ENCODE data around the gene OR2AK2. TPM values are rescaled to one million over a fixed set of nuclear protein-coding genes. Genes with fewer than 3 reads are reported as not detected.
"Not testable (repeated sequence)": the region's sequence is repeated elsewhere in the genome, so short reads cannot be mapped to it uniquely, and the experiment has no call there.

OR2AK2 gene, protein sequence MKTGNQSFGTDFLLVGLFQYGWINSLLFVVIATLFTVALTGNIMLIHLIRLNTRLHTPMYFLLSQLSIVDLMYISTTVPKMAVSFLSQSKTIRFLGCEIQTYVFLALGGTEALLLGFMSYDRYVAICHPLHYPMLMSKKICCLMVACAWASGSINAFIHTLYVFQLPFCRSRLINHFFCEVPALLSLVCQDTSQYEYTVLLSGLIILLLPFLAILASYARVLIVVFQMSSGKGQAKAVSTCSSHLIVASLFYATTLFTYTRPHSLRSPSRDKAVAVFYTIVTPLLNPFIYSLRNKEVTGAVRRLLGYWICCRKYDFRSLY
- not detected for total RNA-seq
- long read RNA-seq = 0 reads

DNA sequence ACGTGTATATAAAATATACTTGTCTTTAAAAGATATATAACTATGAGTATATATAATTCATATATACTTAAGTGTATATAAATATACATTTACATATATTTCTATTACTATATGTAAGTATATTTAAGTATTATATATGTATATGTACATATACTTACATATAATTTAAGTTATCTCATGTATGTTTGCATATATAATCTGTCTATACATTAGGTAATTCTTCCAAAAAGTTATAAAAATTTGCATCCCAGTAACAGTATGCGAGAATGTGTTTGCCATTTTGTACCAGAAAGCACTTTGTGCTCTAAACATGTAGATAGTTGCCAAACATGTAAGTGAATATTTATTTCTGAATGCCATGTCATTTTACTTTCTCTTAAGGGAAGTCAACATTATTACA, at the start of gene OR2AK2:
Gene OR2AK2 (plus strand): TSS at position 301 of the 400 bp plus-strand sequence. CDS start 144 bp downstream, outside the sequence.
- no peak for DNase-seq
- ATAC-seq = no peak
- intact Hi-C loops (cut with DNase I) = no loop called here

DNA sequence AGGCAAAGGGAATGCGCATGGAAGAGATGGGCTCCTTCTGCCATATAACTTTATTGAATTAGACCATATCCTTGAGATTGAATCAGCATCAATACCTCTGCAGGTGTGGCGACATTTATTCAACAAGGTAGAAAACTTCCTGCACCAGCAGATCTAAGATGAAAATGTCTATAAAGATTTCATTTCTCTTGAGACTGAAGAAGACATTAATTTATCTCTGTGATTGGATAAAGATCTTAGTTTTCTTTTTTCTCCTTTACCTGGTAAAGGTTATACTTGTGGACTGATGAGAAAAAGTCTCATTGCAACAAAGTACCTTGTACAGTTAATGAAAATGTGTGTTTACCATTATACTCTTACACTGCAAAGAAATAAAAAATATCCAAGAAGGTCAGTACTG, 45.1 kb upstream of the OR2AK2 start, which contains the start of gene OR2T8:
Gene OR2T8 (plus strand): TSS at position 301 of the 400 bp plus-strand sequence. CDS start 766 bp downstream, outside the sequence.
- no peak for DNase-seq
- no peak for ATAC-seq
- intact Hi-C loops (cut with DNase I) = no loop called here

DNA sequence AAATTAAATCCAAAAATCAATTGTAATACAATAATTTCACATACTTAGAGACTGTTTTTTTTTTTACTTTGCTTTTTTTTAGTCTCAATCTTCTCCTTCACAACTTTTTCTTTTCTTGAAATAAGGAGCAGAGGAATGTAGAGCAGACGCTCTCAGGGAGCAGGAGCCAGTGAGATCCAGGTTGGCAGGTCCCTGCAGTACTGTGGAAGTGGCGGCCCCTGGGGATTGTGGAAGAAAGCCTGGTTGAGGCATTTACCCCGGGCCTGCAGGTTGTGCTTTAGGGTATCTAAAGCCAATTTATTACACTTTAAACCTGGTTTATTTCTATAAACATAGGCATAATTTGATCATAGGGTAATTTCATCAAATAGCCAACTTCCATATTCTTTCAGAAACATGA, 41.1 kb upstream of the OR2AK2 start:
- DNase-seq = no peak
- no peak for ATAC-seq
- intact Hi-C loops (cut with DNase I) = no loop called here

DNA sequence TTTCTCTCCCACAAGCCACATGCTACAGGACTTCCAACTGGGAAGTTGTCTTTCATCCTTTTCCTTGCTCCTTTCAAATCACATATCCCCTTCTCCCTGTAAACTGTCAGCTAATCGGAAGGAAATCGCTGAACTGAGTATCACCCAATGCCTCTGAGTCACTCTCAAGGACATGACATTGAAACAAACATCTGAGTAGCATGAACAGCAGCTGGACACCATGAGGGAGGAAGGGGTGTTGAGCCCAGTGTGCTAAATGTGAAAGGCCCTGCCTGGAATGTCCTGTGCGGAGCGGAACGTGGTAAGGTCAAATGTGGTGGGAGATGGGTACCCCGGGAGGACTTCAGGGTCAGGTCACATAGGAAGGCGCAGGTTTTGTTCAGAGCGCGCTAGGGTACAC, 40.2 kb upstream of the OR2AK2 start, which contains the start of gene OR2AJ1:
Gene OR2AJ1 (plus strand): TSS at position 22 of the 400 bp plus-strand sequence. CDS start 8,880 bp downstream, outside the sequence.
- DNase-seq = no peak
- intact Hi-C loops (cut with DNase I) = no loop called here
- ATAC-seq = no peak

DNA sequence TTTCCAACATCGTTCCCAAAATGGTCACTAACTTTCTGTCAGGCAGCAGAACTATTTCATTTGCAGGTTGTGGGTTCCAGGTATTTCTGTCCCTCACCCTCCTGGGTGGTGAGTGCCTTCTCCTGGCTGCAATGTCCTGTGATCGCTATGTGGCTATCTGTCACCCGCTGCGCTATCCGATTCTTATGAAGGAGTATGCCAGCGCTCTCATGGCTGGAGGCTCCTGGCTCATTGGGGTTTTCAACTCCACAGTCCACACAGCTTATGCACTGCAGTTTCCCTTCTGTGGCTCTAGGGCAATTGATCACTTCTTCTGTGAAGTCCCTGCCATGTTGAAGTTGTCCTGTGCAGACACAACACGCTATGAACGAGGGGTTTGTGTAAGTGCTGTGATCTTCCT, 31.0 kb upstream of the OR2AK2 start:
- DNase-seq (no peak), ATAC-seq (no peak)
- intact Hi-C loops (cut with DNase I) = no loop called here

DNA sequence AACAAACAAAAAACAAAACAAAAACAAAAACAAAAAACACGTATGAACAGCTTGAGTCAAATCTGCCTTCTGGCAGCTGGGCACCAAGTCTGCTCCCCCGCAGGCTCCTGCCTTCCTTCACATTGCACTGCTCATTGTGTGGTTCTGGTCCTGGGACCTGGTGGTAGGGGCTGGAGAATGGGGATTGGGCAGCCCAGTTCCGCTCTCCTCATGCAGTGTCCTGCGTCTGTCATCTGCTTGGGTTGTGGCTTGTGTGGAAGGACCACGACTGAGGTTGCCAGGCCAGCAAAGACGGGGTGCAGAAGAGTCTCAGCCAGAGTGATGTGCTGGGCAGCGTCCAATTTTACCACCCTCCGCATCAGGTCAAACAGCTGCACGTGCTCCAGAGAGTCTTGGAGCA, 29.3 kb upstream of the OR2AK2 start:
- ATAC-seq (no peak), DNase-seq (no peak)
- intact Hi-C loops (cut with DNase I) = no loop called here

DNA sequence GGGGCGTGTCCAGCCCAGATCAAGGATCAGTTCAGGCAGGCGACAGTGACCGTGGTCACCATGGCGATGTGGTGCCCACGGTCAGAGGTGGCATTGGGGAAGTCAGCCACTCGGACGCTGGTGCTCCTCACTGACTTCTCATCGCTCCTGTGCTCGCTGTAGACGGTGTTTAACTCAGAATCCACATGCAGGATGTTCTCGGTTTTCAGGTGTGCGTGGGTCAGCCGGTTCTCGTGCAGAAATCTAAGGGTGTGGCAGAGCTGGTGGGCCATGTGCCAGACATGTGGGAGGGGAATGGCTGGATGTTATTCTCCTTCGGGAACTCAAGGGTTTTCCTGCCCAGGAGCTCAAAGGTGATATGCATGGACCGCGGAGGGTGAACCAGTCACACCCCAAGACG, 28.6 kb upstream of the OR2AK2 start:
- DNase-seq = no peak
- ATAC-seq = no peak
- intact Hi-C loops (cut with DNase I) = no loop called here

DNA sequence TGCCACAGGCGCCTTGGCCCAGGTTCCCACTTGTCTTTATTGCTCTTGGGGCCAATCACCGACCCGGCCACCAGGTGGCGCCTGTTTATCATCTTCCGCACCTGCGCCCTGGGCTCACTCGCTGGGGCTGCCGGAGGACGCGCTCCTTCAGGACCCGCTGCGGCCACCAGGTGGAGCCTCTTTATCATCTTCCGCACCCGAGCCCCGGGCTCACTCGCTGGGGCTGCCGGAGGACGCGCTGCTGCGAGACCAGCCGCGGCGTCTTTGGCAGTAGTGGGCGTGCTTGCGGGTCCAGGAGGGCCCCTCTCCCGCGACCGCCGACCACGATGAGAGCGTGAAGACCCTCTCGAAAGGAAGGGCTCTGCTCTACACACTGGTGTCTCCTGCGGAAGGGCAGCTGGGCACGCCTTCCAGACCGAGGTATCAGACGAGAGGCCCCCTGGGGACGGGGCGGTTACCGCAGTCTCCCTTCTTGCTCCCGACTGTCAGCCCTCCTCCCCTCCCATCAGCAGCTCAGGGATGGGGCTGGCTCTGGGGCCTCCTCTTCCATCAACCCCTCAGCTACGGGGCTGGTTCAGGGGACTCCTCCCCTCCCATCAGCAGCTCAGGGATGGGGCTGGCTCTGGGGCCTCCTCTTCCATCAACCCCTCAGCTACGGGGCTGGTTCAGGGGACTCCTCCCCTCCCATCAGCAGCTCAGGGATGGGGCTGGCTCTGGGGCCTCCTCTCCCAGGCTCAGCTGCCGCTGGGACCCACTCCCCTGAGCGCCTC, 27.9 kb upstream of the OR2AK2 start:
- DNase-seq = peak; percentile 69
- peak; percentile 75 to 77 for ATAC-seq
- intact Hi-C loops (cut with DNase I) = not testable (repeated sequence)

DNA sequence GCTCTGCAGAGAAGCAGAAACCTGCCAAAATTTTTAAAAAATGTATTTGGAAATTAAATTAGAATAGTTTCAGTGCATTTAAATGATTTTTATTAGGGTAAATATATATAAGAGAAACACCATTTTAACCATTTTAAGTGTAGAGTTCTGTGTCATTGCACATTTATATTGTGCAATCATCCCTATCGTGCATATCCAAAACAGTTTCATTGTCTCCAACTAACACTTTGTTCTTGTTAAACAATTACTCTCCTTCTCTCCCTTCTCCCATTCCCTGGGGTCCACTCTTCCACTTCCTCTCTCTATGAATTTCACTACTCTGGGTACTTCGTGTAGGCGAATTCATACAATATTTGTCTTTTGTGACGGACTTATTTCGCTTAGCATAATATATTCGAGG, 22.4 kb upstream of the OR2AK2 start:
- ATAC-seq (no peak), DNase-seq (no peak)
- intact Hi-C loops (cut with DNase I) = no loop called here

DNA sequence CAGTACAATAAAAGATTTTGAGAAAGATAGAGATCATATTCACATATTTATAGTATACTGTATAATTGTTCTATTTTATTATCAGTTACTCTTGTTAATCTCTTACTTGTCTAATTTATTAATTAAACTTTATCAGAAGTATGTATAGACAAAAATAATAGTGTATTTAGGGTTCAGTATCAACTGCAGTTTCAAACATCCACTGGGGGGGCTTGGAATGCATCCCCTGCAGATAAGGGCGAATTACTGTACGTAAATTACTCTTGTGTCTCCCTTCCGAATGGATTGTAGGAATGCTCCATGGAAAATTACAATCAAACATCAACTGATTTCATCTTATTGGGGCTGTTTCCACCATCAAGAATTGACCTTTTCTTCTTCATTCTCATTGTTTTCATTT, 16.5 kb upstream of the OR2AK2 start, which contains the start of gene OR2L8:
Gene OR2L8 (plus strand): TSS at position 301 of the 400 bp plus-strand sequence. CDS start 0 bp downstream, at position 301.
- ATAC-seq (no peak), DNase-seq (no peak)
- intact Hi-C loops (cut with DNase I) = no loop called here

DNA sequence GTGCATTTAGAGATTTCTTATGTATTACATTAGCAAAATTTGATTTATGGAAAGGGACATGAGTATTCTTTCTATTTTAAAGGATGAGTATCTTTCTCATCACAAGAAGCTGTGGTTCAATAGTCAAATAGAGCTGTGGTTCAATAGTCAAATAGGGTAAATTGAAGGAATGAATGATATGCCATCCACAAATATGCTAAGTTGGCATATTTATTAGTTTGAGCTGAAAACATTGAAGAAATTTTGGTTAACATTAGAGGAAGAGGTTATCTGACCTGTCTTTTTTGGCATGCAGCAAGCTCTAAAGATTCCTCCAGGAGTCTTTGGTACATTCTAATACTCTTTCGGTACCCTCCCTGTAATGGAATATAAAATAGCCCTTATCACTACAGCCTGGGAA, 11.6 kb upstream of the OR2AK2 start:
- DNase-seq (no peak), ATAC-seq (no peak)
- intact Hi-C loops (cut with DNase I) = no loop called here

DNA sequence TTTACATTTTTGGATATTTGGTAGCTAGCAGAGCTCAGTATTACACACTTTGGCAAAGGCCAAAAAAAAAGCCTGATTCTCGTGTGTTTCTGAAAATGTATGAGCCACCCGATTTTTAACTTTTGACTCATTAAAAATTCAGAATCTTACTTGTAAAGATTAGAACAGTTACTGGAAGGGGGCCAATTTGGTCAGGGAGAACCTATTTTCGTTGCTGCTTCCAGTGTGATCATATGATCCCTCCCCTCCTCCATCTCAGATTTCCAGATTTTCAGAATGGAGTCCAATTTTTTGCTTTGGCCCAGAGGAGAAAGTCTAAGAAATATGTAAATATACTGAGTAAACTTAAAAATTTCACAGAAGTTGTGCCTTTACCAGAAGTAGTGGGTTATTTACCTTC, 3.2 kb upstream of the OR2AK2 start:
- intact Hi-C loops (cut with DNase I) = no loop called here
- DNase-seq (no peak), ATAC-seq (no peak)

DNA sequence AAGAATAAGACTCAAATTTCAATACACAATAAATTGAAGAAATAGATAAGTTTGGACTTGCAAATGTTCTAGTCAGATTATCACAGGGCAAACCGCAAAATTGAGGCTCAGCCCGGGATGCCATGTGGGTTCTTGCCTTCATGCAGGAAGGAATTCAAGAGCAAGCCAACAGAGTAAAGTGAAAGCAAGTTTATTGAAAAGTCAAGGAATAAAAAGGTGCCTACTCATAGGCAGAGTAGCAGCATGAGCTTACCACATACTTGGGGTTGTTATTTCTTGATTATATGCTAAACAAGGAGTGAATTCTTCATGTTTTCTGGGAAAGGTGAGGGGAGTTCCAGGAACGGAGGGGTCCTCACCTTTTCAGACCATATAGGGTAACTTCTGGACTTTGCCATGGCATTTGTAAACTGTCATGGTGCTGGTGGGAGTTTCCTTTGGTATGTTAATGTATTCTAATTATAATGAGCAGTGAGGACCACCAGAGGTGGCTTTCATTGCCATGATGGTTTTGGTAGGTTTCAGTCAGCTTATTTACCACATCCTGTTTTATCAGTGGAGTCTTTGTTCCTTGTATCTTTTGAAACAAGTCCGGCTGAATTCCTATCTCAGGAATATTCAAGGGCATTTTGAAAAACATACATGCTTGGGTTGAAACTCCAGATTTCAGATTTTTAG, 2.0 kb upstream of the OR2AK2 start:
- ATAC-seq (no peak), DNase-seq (no peak)
- intact Hi-C loops (cut with DNase I) = no loop called here

DNA sequence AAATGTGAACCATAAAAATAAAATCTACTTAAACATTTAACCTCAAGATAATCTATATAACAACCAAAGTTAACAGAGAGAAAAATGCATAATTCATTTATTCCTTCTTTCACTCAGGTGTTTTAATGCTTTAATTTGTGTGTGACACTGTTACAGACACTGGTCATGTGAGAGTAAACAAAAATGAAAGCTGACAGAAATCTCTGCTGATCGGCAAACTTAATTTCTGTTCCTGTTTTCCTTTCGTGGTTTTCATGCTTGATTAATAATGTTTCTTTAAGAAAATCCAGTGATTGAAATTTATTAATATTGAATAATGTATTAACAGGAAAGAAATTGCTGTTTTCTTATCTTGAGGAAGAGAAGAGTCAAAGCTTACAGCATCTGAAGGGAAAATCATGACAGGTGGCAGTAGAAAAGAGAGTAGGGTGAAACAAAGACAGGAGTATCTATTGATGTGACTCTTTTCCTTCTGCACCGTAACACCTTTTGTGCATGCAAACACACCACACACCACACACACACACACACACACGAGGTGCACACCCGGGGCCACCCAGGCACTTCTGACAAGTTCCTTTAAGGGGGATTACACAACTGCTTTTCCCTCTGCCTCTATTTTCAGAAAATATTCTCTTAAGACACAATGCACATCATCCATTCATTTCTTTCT, 1.6 kb downstream of the OR2AK2 start:
- DNase-seq (no peak), ATAC-seq (no peak)
- intact Hi-C loops (cut with DNase I) = no loop called here

DNA sequence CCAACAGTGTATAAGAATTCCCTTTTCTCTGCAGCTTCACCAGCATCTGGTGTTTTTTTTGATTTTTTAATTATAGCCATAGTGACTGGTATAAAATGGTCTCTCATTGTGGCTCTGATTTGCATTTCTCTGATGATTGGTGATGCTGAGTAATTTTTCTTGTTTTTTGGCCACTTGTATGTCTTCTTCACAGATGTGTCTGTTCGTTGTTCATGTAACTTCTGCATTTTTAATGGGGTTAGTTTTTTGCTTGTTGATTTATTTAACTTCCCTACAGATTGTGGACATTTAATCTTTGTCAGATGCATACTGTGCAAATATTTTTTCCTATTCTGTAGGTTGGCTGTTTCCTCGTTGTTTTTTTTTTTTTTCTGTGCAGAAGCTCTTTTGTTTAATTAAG, 28.0 kb downstream of the OR2AK2 start:
- intact Hi-C loops (cut with DNase I) = no loop called here
- DNase-seq (no peak), ATAC-seq (no peak)

DNA sequence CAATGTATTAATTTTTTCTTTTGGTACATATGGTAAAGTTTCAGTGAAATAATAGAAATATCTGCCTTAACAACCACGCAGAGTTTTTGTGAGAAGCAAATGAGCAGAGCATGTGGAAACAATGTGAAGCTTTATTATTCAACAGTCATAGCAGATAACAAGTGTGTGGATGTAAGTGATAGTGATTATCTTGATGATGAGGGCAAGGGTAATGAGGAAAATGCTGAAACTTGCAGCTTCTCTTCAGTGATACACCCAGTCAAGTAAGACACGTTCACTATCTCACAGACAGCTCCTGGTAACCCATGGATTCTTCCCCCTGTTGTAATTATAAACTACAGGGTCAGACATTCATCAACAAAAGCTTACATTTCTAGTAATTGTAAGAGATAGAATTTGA, 33.8 kb downstream of the OR2AK2 start:
- intact Hi-C loops (cut with DNase I) = no loop called here
- ATAC-seq = no peak
- no peak for DNase-seq

DNA sequence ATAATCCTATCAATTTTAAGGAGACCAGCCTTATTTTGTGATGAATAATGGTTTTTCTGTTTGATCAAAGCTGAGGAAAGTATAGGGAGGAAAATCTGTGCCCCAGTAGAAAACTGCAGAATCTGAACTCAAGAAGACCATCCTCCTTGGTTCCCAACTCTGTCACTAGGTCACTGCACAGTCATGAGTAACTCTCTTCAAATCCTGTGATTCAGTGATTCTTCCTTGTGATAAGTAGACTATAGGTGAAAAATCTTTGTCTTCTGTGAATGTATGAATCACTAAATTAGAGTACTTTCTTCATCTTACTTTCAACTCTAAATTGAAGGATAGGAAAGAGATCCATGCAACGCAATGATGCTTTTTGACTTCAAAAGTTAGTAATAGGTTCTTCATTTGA, 35.1 kb downstream of the OR2AK2 start:
- intact Hi-C loops (cut with DNase I) = no loop called here
- DNase-seq = no peak
- ATAC-seq = no peak

DNA sequence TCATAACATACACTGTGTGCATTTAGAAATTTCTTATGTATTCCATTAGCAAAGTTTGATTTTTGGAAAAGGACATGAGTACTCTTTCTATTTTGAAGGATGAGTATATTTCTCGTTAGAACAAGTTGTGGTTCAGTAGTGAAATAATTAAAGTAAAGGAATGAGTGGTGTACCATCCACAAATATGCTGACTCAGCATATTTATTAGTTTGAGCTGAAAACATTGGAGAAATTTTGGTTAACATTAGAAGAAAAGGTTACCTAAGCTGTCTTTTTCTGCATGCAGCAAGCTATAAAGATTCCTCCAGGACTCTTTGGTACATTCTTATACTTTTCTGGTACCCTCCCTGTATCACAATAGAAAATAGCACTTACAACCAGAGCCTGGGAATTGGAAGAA, 42.7 kb downstream of the OR2AK2 start:
- DNase-seq = no peak

DNA sequence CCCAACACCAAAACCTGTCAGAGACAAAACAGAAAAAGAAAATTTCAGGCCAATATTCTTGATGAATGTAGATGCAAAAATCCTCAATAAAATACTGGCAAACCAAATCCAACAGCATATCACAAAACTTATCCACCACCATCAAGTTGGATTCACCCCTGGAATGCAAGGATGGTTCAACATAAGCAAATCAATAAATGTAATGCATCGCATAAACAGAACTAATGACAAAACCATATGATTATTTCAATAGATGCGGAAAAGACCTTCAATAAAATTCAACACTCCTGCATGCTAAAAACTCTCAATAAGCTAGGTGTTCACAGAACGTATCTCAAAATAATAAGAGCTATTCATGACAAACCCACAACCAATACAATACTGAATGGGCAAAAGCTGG, 44.6 kb downstream of the OR2AK2 start:
- ATAC-seq = no peak
- intact Hi-C loops (cut with DNase I) = no loop called here
- no peak for DNase-seq

More for the DNA sequence above, 42.7 kb downstream of the OR2AK2 start:
- ATAC-seq = no peak
- intact Hi-C loops (cut with DNase I) = no loop called here
